ENCODE results near the gene FBN2.

- TF ChIP-seq SIN3A (IDR thresholded peaks at IDR 0.05; ENCODE audit: borderline replicate concordance, insufficient read depth, low read depth, low read length) (no peak), CTCF (IDR thresholded peaks at IDR 0.05) (no peak)
Observed at GRCh38 chr5:128334010-128334716, 203.9 kb downstream of the FBN2 start.
